Activated B cell treated with CpG ODN at 0.5 μM for 24 hours (primary cell): ENCODE data around the gene SCO2. TPM values are rescaled to one million over a fixed set of nuclear protein-coding genes. Genes with fewer than 3 reads are reported as not detected.

Experiments
- ATAC-seq: fragments of 200-7000 bp; cut with Tn5 transposase; one replicate; pipeline ENCODE4 v1.10.0; 2021; ENCODE audit warnings: low read depth, mild to moderate bottlenecking, moderate library complexity
- CTCF ChIA-PET: fragments of 350-600 bp; sonication (Branson Sonifier 250); formaldehyde crosslinking; loops from one replicate; lab custom pipeline; 2021; ENCODE audit warnings: antibody characterized with exemption; lab: Charles Lee
- POLR2A ChIA-PET: fragments of 350-600 bp; sonication (Branson Sonifier 250); formaldehyde crosslinking; loops from one replicate; lab custom pipeline; 2021; ENCODE audit warnings: antibody characterized with exemption; lab: Charles Lee
- DNase-seq: peaks from one replicate; pipeline ENCODE4 v3.0.0; 2022
- H3K27ac Mint-ChIP-seq: one replicate; pipeline ENCODE4 v1.8.0; 2020; ENCODE audit warnings: mixed read lengths
- H3K27me3 Mint-ChIP-seq: one replicate; pipeline ENCODE4 v1.8.0; 2021; ENCODE audit warnings: mixed read lengths
- H3K36me3 Mint-ChIP-seq: one replicate; pipeline ENCODE4 v1.8.0; 2021; ENCODE audit warnings: low read depth, mixed read lengths
- H3K4me1 Mint-ChIP-seq: one replicate; pipeline ENCODE4 v1.8.0; 2021; ENCODE audit warnings: mixed read lengths
- H3K4me3 Mint-ChIP-seq: one replicate; pipeline ENCODE4 v1.8.0; 2020; ENCODE audit warnings: mild to moderate bottlenecking, mixed read lengths
- H3K9me3 Mint-ChIP-seq: one replicate; pipeline ENCODE4 v1.8.0; 2020; ENCODE audit warnings: mixed read lengths
- CTCF ChIP-seq: fragments of 200-600 bp; IDR thresholded peaks from one replicate; pipeline ENCODE4 v1.8.0; 2022; ENCODE audit warnings: antibody characterized with exemption, mild to moderate bottlenecking
- intact Hi-C: fragments of 100-400 bp; cut with micrococcal nuclease; formaldehyde crosslinking; loops from one replicate; pipeline ENCODE4 v1.15.1; 2024
- total RNA-seq: library from RNA; stranded (reverse); gene quantifications from 2 replicates; pipeline ENCODE4 v1.2.3, GENCODE V29; 2022

Gene SCO2
- total RNA-seq, 1 donor from 2014 or later = 7.1 TPM

DNA sequence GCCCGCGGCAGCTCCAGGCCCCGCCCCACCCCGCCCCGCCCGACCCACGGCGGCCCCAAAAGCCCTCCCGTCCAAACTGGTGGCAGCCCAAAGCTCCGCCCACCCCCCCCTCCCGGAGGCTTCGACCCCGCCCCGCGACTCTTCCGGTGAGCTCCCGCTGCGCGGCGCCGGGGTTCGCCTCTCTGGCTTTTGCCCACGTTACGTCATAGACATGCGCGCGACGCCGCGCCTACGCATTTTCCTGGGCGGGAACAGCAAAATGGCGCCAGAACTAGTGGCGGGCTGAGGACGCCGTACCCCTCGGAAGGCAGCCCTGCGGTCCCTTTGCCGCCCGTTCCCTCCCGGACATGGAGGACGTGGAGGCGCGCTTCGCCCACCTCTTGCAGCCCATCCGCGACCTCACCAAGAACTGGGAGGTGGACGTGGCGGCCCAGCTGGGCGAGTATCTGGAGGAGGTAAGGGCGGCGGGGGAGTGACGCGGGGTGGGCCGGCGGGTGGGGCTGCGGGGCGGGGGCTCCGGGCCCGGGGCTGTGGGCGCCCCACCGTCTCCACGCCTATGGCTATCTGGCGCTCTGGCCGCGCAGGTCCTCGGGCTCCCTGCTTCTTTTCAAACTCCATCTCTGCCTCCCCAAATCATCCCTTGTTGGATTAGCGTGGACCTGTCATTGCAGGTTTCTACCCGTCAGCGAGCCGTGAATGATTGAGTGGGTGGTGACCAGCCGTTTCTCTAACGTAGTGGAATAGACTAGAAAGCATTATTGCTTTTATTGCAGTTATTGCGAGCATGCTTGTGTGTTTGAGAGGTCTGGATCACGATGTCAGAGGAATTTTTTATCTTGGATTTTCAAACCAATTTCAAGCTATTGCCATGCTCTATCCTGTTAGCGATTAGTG, 17.2 kb downstream of the SCO2 start, which contains the start of gene NCAPH2:
Gene NCAPH2, plus strand, starts transcription at position 234 of the 894 bp plus-strand sequence. Its CDS starts 114 bp downstream, at position 348.
- no peaks in the 10 kb centered on the region for H3K27me3 Mint-ChIP-seq
- peaks cover 20% of the 10 kb centered on the region for H3K4me1 Mint-ChIP-seq
- H3K27ac Mint-ChIP-seq = peak within 1 kb of the TSS; percentile 94
- ATAC-seq (peak; percentile 74), DNase-seq (peak; percentile 96)
- no peaks in the 10 kb centered on the region for H3K9me3 Mint-ChIP-seq
- peaks cover 22% of the 10 kb centered on the region for H3K36me3 Mint-ChIP-seq
- intact Hi-C loops = loop anchor here (1.0 kb wide), 8 partner anchors 17 to 264 kb away; partner anchors contain the start of genes CHKB, SBF1, SCO2 and SYCE3
- POLR2A ChIA-PET = interaction anchor here (0.6 to 5.4 kb wide), 28 partner anchors 9 to 318 kb away, joined by 3 to 175 read pairs (median 6); partner anchors contain the start of genes ARSA, CHKB, DENND6B and HDAC10
- CTCF ChIA-PET = interaction anchor here (0.8 to 3.7 kb wide), 6 partner anchors 10 to 113 kb away, joined by 3 to 36 read pairs (median 4); partner anchors contain the start of gene SCO2
- TF ChIP-seq CTCF = no peak
- peak within 1 kb of the TSS; percentile 94 for H3K4me3 Mint-ChIP-seq

- Mint-ChIP-seq H3K4me1 (peaks cover 20% of the 10 kb centered on the region), H3K4me3 (peak within 1 kb of the TSS; percentile 94), H3K9me3 (no peaks in the 10 kb centered on the region), H3K27me3 (no peaks in the 10 kb centered on the region), H3K36me3 (peaks cover 24% of the 10 kb centered on the region), H3K27ac (peak within 1 kb of the TSS; percentile 94)
- intact Hi-C loops = loop anchor here (1.0 kb wide), 3 partner anchors 32 to 37 kb away; partner anchors contain the start of gene SBF1
- CTCF ChIA-PET = interaction anchor here (0.8 to 3.7 kb wide), 6 partner anchors 9 to 113 kb away, joined by 3 to 36 read pairs (median 4); partner anchors contain the start of gene SCO2
- ATAC-seq (peak; percentile 77), DNase-seq (peak; percentile 90)
- POLR2A ChIA-PET = interaction anchor here (0.6 to 5.4 kb wide), 27 partner anchors 9 to 317 kb away, joined by 3 to 175 read pairs (median 6); partner anchors contain the start of genes ARSA, CHKB, DENND6B and HDAC10
- no peak for TF ChIP-seq CTCF
These were observed 17.9 kb downstream of the SCO2 start, which contains the start of gene LMF2 for GRCh38 chr22:50507421-50507990. Gene LMF2, minus strand, starts transcription at chr22:50507702. Its CDS starts 27 bp downstream, at chr22:50507675.

- no peaks in the 10 kb centered on the region for H3K9me3 Mint-ChIP-seq
- peaks cover 20% of the 10 kb centered on the region for H3K4me1 Mint-ChIP-seq
- no peak for ATAC-seq
- ChIA-PET CTCF (interaction anchor here (3.7 kb wide), 1 partner anchor 19 kb away, joined by 36 read pairs; the partner anchor contains the start of gene SCO2), POLR2A (interaction anchor here (1.1 to 5.4 kb wide), 12 partner anchors 9 to 316 kb away, joined by 3 to 175 read pairs (median 10); partner anchors contain the start of genes ARSA, CHKB, DENND6B and SCO2)
- intact Hi-C loops = loop anchor here (1.0 kb wide), 3 partner anchors 32 to 37 kb away; partner anchors contain the start of gene SBF1
- no peaks in the 10 kb centered on the region for H3K27me3 Mint-ChIP-seq
- peak overlapping the region; percentile 93 for H3K4me3 Mint-ChIP-seq
- H3K36me3 Mint-ChIP-seq = peaks cover 19% of the 10 kb centered on the region
- DNase-seq = no peak
- TF ChIP-seq CTCF = no peak
- H3K27ac Mint-ChIP-seq = peak overlapping the region; percentile 85
These were observed 18.6 kb downstream of the SCO2 start for GRCh38 chr22:50506611-50507420.

- intact Hi-C loops = no loop called here
- TF ChIP-seq CTCF = no peak
- Mint-ChIP-seq H3K4me1 (peaks cover 20% of the 10 kb centered on the region), H3K36me3 (peaks cover 19% of the 10 kb centered on the region), H3K9me3 (no peaks in the 10 kb centered on the region), H3K27ac (no peak overlapping the region), H3K4me3 (peak overlapping the region; percentile 93), H3K27me3 (no peaks in the 10 kb centered on the region)
- ChIA-PET POLR2A (interaction anchor here (2.7 to 5.4 kb wide), 2 partner anchors 21 to 26 kb away, joined by 19 to 175 read pairs; partner anchors contain the start of genes SCO2 and TYMP), CTCF (no interaction called here)
- no peak for DNase-seq
- ATAC-seq = no peak
These were observed 19.4 kb downstream of the SCO2 start for GRCh38 chr22:50505776-50506610.
